Calu3 (cell line): Measurements from ENCODE around the gene IDUA. TPM values are rescaled to one million over a fixed set of nuclear protein-coding genes. Genes with fewer than 3 reads are reported as not detected.

Source experiments
- BruUV-seq: library from RNA; stranded (reverse); fragments of 400-500 nt; replicated peaks from 2 replicates; lab custom pipeline; 2021; lab: Mats Ljungman, UMichigan
- CTCF ChIA-PET: fragments of 300-600 bp; sonication (Branson Sonifier 250); formaldehyde crosslinking; loops from one replicate; lab custom pipeline; 2022; ENCODE audit warnings: antibody characterized with exemption; lab: Charles Lee
- DNase-seq: peaks from one replicate; pipeline ENCODE4 v3.0.0; 2022
- H3K27ac Mint-ChIP-seq: one replicate; pipeline ENCODE4 v1.8.0; 2022; ENCODE audit warnings: mixed read lengths; ENCODE audit not compliant: unreplicated experiment
- H3K27me3 Mint-ChIP-seq: one replicate; pipeline ENCODE4 v1.8.0; 2022; ENCODE audit warnings: mixed read lengths; ENCODE audit not compliant: unreplicated experiment
- H3K36me3 Mint-ChIP-seq: one replicate; pipeline ENCODE4 v1.8.0; 2022; ENCODE audit warnings: mild to moderate bottlenecking, moderate library complexity, mixed read lengths; ENCODE audit not compliant: insufficient read depth, unreplicated experiment
- H3K4me1 Mint-ChIP-seq: one replicate; pipeline ENCODE4 v1.8.0; 2022; ENCODE audit warnings: mild to moderate bottlenecking, low read depth, mixed read lengths; ENCODE audit not compliant: unreplicated experiment
- H3K4me3 Mint-ChIP-seq: one replicate; pipeline ENCODE4 v1.8.0; 2022; ENCODE audit warnings: mild to moderate bottlenecking, low read depth, moderate library complexity, mixed read lengths; ENCODE audit not compliant: unreplicated experiment
- H3K9me3 Mint-ChIP-seq: one replicate; pipeline ENCODE4 v1.8.0; 2022; ENCODE audit warnings: low read depth, mixed read lengths; ENCODE audit not compliant: unreplicated experiment
- CTCF ChIP-seq: fragments of 200-600 bp; IDR thresholded peaks from one replicate; pipeline ENCODE4 v1.8.0; 2022; ENCODE audit warnings: antibody characterized with exemption; ENCODE audit not compliant: unreplicated experiment
- intact Hi-C: fragments of 100-400 bp; cut with micrococcal nuclease; formaldehyde crosslinking; loops from one replicate; pipeline ENCODE4 v1.10.0; 2022; ENCODE audit not compliant: unreplicated experiment
- total RNA-seq: library from RNA; stranded (reverse); gene quantifications from 2 replicates; pipeline ENCODE4 v1.2.3, GENCODE V29; 2022

Gene IDUA
- total RNA-seq, 1 experiment from 2014 or later: 38.8 TPM

- Mint-ChIP-seq H3K36me3 (peaks cover 9% of the 10 kb centered on the region), H3K4me3 (no peak overlapping the region), H3K27me3 (no peaks in the 10 kb centered on the region), H3K27ac (no peak overlapping the region), H3K4me1 (peaks cover 7% of the 10 kb centered on the region), H3K9me3 (no peaks in the 10 kb centered on the region)
- intact Hi-C loops: no loop called here
- CTCF ChIA-PET: no interaction called here
- DNase-seq: no peak
- TF ChIP-seq CTCF: no peak
- BruUV-seq: no TSS peak
These were observed 20.4 kb upstream of the IDUA start for GRCh38 chr4:966266-967112.

GRCh38 chr4:967113-968104 is 19.4 kb upstream of the IDUA start:
- Mint-ChIP-seq H3K9me3 (no peaks in the 10 kb centered on the region), H3K27me3 (no peaks in the 10 kb centered on the region), H3K4me1 (peaks cover 7% of the 10 kb centered on the region), H3K36me3 (peaks cover 10% of the 10 kb centered on the region), H3K4me3 (no peak overlapping the region), H3K27ac (no peak overlapping the region)
- no TSS peak for BruUV-seq
- CTCF ChIA-PET: no interaction called here
- intact Hi-C loops: no loop called here
- DNase-seq: no peak
- TF ChIP-seq CTCF: no peak

GRCh38 chr4:968221-968620 is 18.6 kb upstream of the IDUA start:
- DNase-seq: no peak
- Mint-ChIP-seq H3K27ac (no peak overlapping the region), H3K4me3 (no peak overlapping the region), H3K36me3 (peaks cover 10% of the 10 kb centered on the region), H3K4me1 (peaks cover 7% of the 10 kb centered on the region), H3K9me3 (no peaks in the 10 kb centered on the region), H3K27me3 (no peaks in the 10 kb centered on the region)
- CTCF ChIA-PET: no interaction called here
- no peak for TF ChIP-seq CTCF
- no TSS peak for BruUV-seq
- intact Hi-C loops: no loop called here

- TF ChIP-seq CTCF: no peak
- no peaks in the 10 kb centered on the region for H3K9me3 Mint-ChIP-seq
- CTCF ChIA-PET: no interaction called here
- no peak for DNase-seq
- peaks cover 7% of the 10 kb centered on the region for H3K4me1 Mint-ChIP-seq
- H3K27me3 Mint-ChIP-seq: no peaks in the 10 kb centered on the region
- BruUV-seq: no TSS peak
- no peak overlapping the region for H3K27ac Mint-ChIP-seq
- H3K36me3 Mint-ChIP-seq: peaks cover 10% of the 10 kb centered on the region
- H3K4me3 Mint-ChIP-seq: no peak overlapping the region
- intact Hi-C loops: no loop called here
These were observed 18.0 kb upstream of the IDUA start for GRCh38 chr4:968621-969394.
